ENCODE results near the gene MAMDC2. TPM values are rescaled to one million over a fixed set of nuclear protein-coding genes. Genes with fewer than 3 reads are reported as not detected.
"Not testable (repeated sequence)": the region's sequence is repeated elsewhere in the genome, so short reads cannot be mapped to it uniquely, and the experiment has no call there.

Gene MAMDC2
- total RNA-seq, 1 experiment from 2014 or later, result not detected

GRCh38 chr9:70034271-70034711 lies 9.4 kb upstream of the MAMDC2 start:
- peaks cover 10% of the 10 kb centered on the region for H3K9me3 Mint-ChIP-seq (ENCODE audit: unreplicated experiment)
- no peaks in the 10 kb centered on the region for H3K27me3 Mint-ChIP-seq (ENCODE audit: insufficient read depth, unreplicated experiment)
- no peak for DNase-seq (ENCODE audit: unreplicated experiment)
- H3K4me3 Mint-ChIP-seq (ENCODE audit: unreplicated experiment), result no peak overlapping the region
- no TSS peak for BruUV-seq (replicated peaks)
- CTCF ChIA-PET, result interaction anchor here (1.1 to 1.6 kb wide), 2 partner anchors 10 to 78 kb away, joined by 3 to 4 read pairs; no protein-coding TSS in a partner anchor
- no peak for TF ChIP-seq CTCF (IDR thresholded peaks at IDR 0.05; ENCODE audit: unreplicated experiment)
- no peaks in the 10 kb centered on the region for H3K36me3 Mint-ChIP-seq (ENCODE audit: insufficient read depth, unreplicated experiment)
- H3K4me1 Mint-ChIP-seq (ENCODE audit: insufficient read depth, unreplicated experiment), result peaks cover 26% of the 10 kb centered on the region
- H3K27ac Mint-ChIP-seq (ENCODE audit: low read depth, unreplicated experiment), result peak overlapping the region; percentile 6
- intact Hi-C loops (cut with micrococcal nuclease), result no loop called here
- POLR2A ChIA-PET, result interaction anchor here (0.6 to 1.2 kb wide), 4 partner anchors 10 to 32 kb away, joined by 3 to 4 read pairs (median 4); no protein-coding TSS in a partner anchor

DNA sequence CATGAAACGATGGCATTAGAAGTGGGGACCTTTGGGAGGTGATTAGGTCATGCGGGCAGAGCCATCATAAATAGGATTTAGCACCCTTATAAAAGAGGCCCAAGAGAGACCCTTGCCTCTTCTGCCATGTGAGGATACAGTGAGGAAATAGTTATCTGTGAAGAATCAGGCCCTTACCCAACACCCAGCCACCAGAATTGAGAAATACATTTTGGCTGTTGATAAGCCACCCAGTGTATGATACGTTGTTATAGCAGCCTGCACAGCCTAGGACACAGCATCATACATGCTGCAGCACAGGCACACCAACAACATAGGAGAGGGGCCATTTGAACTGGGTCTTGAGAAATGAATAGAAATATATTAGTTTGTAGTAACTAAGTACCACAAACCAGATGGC lies 8.0 kb upstream of the MAMDC2 start:
- ChIA-PET POLR2A (no interaction called here), CTCF (no interaction called here)
- Mint-ChIP-seq H3K4me1 (ENCODE audit: insufficient read depth, unreplicated experiment) (peaks cover 17% of the 10 kb centered on the region), H3K27ac (ENCODE audit: low read depth, unreplicated experiment) (no peak overlapping the region), H3K4me3 (ENCODE audit: unreplicated experiment) (no peak overlapping the region), H3K36me3 (ENCODE audit: insufficient read depth, unreplicated experiment) (no peaks in the 10 kb centered on the region), H3K9me3 (ENCODE audit: unreplicated experiment) (peaks cover 10% of the 10 kb centered on the region), H3K27me3 (ENCODE audit: insufficient read depth, unreplicated experiment) (no peaks in the 10 kb centered on the region)
- BruUV-seq (replicated peaks), result no TSS peak
- DNase-seq (ENCODE audit: unreplicated experiment), result no peak
- intact Hi-C loops (cut with micrococcal nuclease), result no loop called here
- TF ChIP-seq CTCF (IDR thresholded peaks at IDR 0.05; ENCODE audit: unreplicated experiment), result no peak

GRCh38 chr9:70036641-70037040 lies 7.0 kb upstream of the MAMDC2 start:
- POLR2A ChIA-PET, result no interaction called here
- Mint-ChIP-seq H3K36me3 (ENCODE audit: insufficient read depth, unreplicated experiment) (no peaks in the 10 kb centered on the region), H3K27me3 (ENCODE audit: insufficient read depth, unreplicated experiment) (no peaks in the 10 kb centered on the region), H3K4me3 (ENCODE audit: unreplicated experiment) (no peak overlapping the region), H3K9me3 (ENCODE audit: unreplicated experiment) (peaks cover 10% of the 10 kb centered on the region), H3K27ac (ENCODE audit: low read depth, unreplicated experiment) (no peak overlapping the region), H3K4me1 (ENCODE audit: insufficient read depth, unreplicated experiment) (peaks cover 8% of the 10 kb centered on the region)
- BruUV-seq (replicated peaks), result no TSS peak
- CTCF ChIA-PET, result no interaction called here
- TF ChIP-seq CTCF (IDR thresholded peaks at IDR 0.05; ENCODE audit: unreplicated experiment), result no peak
- intact Hi-C loops (cut with micrococcal nuclease), result no loop called here
- no peak for DNase-seq (ENCODE audit: unreplicated experiment)

DNA sequence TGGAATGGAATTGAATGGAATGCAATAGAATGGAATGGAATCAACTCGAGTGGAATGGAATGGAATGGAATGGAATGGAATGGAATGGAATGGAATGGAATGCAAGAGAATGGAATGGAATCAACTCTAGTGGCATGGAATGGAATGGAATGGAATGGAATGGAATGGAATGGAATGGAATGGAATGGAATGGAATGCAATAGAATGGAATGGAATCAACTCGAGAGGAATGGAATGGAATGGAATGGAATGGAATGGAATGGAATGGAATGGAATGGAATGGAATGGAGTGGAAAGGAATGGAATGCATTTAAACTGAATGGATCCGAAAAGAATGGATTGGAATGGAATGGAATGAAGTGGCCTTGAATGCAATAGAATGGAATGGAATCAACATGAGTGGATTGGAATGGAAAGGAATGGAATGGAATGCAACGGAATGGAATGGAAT lies 5.5 kb upstream of the MAMDC2 start:
- BruUV-seq (replicated peaks); H3K4me3 Mint-ChIP-seq (ENCODE audit: unreplicated experiment); H3K27me3 Mint-ChIP-seq (ENCODE audit: insufficient read depth, unreplicated experiment); DNase-seq (ENCODE audit: unreplicated experiment); intact Hi-C loops (cut with micrococcal nuclease); H3K9me3 Mint-ChIP-seq (ENCODE audit: unreplicated experiment); H3K27ac Mint-ChIP-seq (ENCODE audit: low read depth, unreplicated experiment); H3K36me3 Mint-ChIP-seq (ENCODE audit: insufficient read depth, unreplicated experiment); CTCF ChIA-PET: not testable (repeated sequence)
- peaks cover 12% of the 10 kb centered on the region for H3K4me1 Mint-ChIP-seq (ENCODE audit: insufficient read depth, unreplicated experiment)
- POLR2A ChIA-PET, result interaction anchor here (0.8 kb wide), 1 partner anchor 89 kb away, joined by 3 read pairs; no protein-coding TSS in a partner anchor

All from MCF 10A (cell line).